ENCODE results near the gene HIGD1C.

DNA sequence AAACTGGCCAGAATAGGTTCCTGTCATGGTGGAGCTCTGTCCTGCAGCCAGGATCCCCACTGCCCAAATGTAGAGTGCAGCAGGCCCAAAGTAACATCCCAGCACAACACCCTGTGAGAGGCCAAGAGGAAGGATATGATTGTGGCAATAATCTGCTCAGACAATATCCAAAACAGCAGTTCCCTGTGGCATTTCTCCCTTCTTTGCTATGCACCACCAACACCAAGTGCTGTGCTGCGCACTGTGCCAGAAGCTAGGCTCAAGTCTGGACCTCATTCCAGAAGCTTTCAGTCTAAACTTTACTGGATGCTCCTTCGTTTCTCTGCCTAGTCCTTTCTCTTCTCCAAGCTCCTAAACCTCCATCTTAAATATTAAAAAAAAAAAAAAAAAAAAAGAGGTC is 40.5 kb downstream of the HIGD1C start:
- TF ChIP-seq, protein P1, sequence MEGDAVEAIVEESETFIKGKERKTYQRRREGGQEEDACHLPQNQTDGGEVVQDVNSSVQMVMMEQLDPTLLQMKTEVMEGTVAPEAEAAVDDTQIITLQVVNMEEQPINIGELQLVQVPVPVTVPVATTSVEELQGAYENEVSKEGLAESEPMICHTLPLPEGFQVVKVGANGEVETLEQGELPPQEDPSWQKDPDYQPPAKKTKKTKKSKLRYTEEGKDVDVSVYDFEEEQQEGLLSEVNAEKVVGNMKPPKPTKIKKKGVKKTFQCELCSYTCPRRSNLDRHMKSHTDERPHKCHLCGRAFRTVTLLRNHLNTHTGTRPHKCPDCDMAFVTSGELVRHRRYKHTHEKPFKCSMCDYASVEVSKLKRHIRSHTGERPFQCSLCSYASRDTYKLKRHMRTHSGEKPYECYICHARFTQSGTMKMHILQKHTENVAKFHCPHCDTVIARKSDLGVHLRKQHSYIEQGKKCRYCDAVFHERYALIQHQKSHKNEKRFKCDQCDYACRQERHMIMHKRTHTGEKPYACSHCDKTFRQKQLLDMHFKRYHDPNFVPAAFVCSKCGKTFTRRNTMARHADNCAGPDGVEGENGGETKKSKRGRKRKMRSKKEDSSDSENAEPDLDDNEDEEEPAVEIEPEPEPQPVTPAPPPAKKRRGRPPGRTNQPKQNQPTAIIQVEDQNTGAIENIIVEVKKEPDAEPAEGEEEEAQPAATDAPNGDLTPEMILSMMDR (conservative IDR thresholded peaks at IDR 0.05 in 1 of 2, IDR thresholded peaks at IDR 0.05 in 1 of 2; ENCODE audit: low read depth in 1 of 2, low read length in 2 of 2) = no peak
- TF ChIP-seq EZH2 (IDR thresholded peaks at IDR 0.05; ENCODE audit: low read length, missing control alignments) = no peak
